Measurements from ENCODE around the gene MAP3K5. TPM values are rescaled to one million over a fixed set of nuclear protein-coding genes. Genes with fewer than 3 reads are reported as not detected.

The MAP3K5 gene
- total and polyA plus RNA-seq, 2 donors (not counting 3 experiments of a cell fraction or from before 2014, with no cell fraction given): 1.5 to 7.0 TPM

GRCh38 chr6:136662347-136663237, 129.7 kb downstream of the MAP3K5 start:
- FAIRE-seq: no peak
- no peak for TF ChIP-seq CTCF (IDR thresholded peaks at IDR 0.05; ENCODE audit: extremely low read depth in 1 of 2, insufficient read depth in 1 of 2, low read depth in 1 of 2, low read length in 2 of 2)
- no peak for TF ChIP-seq MAX (IDR thresholded peaks at IDR 0.05; ENCODE audit: insufficient read depth, insufficient read length)
- TF ChIP-seq EZH2 (IDR thresholded peaks at IDR 0.05; ENCODE audit: borderline replicate concordance, low read depth, low read length, severe bottlenecking): no peak
- no peak for TF ChIP-seq GATA2 (IDR thresholded peaks at IDR 0.05; ENCODE audit: insufficient read depth, insufficient read length, low read depth, low read length)
- no peak for TF ChIP-seq MYC (IDR thresholded peaks at IDR 0.05; ENCODE audit: low read depth, low read length)
- TF ChIP-seq JUN (IDR thresholded peaks at IDR 0.05; ENCODE audit: borderline replicate concordance, insufficient read depth, insufficient read length, low read depth): no peak
- no peak for TF ChIP-seq POLR2A (IDR thresholded peaks at IDR 0.05; ENCODE audit: low read depth, low read length)
- no peak for TF ChIP-seq FOS (IDR thresholded peaks at IDR 0.05; ENCODE audit: borderline replicate concordance, insufficient read depth, low read length)
- no peak for TF ChIP-seq POLR2AphosphoS5 (IDR thresholded peaks at IDR 0.05; ENCODE audit: insufficient read depth, low read depth, low read length)
- CTCF ChIA-PET: no interaction called here
- dilution Hi-C loops (cut with MboI; ENCODE audit: extremely low pct_ligation_motif_present, low sequenced_read_pairs): no loop called here
- Histone ChIP-seq H3K4me3 (replicated peaks in 1 of 3; ENCODE audit: insufficient read depth in 1 of 3, low read depth in 1 of 3, low read length in 3 of 3) (no peak overlapping the region), H3K36me3 (ENCODE audit: control insufficient read depth in 2 of 2, extremely low read depth in 1 of 2, insufficient read depth in 2 of 2, low read length in 2 of 2) (no peaks in the 10 kb centered on the region), H3K4me2 (ENCODE audit: insufficient read depth, low read length) (no peak overlapping the region), H3K4me1 (ENCODE audit: control insufficient read depth, extremely low read depth, insufficient read depth, low read length) (no peaks in the 10 kb centered on the region), H3K9ac (replicated peaks; ENCODE audit: extremely low read depth, insufficient read depth, low read length) (no peak overlapping the region), H3K27me3 (ENCODE audit: control insufficient read depth in 2 of 2, insufficient read depth in 2 of 2, low read length in 2 of 2) (no peaks in the 10 kb centered on the region), H3K9me1 (replicated peaks; ENCODE audit: control insufficient read depth, extremely low read depth, insufficient read depth, low read length) (no peaks in the 10 kb centered on the region), H2AFZ (ENCODE audit: low read depth, low read length) (no peak overlapping the region), H3K9me3 (replicated peaks; ENCODE audit: control insufficient read depth, insufficient read depth, low read length) (no peaks in the 10 kb centered on the region), H4K20me1 (replicated peaks; ENCODE audit: control insufficient read depth, extremely low read depth, insufficient read depth, low read length) (no peaks in the 10 kb centered on the region), H3K27ac (ENCODE audit: insufficient read depth, low read depth, low read length) (no peak overlapping the region), H3K79me2 (ENCODE audit: control insufficient read depth, insufficient read depth, low read length) (no peaks in the 10 kb centered on the region)
- intact Hi-C loops (cut with micrococcal nuclease): no loop called here
- no TSS peak for BruUV-seq (replicated peaks)
- POLR2A ChIA-PET: no interaction called here
- no peak for DNase-seq (ENCODE audit: low read depth, low spot score)

Data from endothelial cell of umbilical vein (primary cell).